UCSD-AML1 (cell line): ENCODE measurements around the gene BCL7B.
"Not testable (repeated sequence)": the region's sequence is repeated elsewhere in the genome, so short reads cannot be mapped to it uniquely, and the experiment has no call there.

Source experiments
- DNase-seq: peaks from one replicate; lab custom pipeline; 2025; ENCODE audit not compliant: unreplicated experiment; lab: John Stamatoyannopoulos, UW

Gene BCL7B

GRCh38 chr7:73504920-73505319, 52.6 kb downstream of the BCL7B start:
- no peak for DNase-seq

GRCh38 chr7:73504017-73504416, 53.5 kb downstream of the BCL7B start:
- no peak for DNase-seq

GRCh38 chr7:73503229-73503628, 54.3 kb downstream of the BCL7B start:
- no peak for DNase-seq

DNA sequence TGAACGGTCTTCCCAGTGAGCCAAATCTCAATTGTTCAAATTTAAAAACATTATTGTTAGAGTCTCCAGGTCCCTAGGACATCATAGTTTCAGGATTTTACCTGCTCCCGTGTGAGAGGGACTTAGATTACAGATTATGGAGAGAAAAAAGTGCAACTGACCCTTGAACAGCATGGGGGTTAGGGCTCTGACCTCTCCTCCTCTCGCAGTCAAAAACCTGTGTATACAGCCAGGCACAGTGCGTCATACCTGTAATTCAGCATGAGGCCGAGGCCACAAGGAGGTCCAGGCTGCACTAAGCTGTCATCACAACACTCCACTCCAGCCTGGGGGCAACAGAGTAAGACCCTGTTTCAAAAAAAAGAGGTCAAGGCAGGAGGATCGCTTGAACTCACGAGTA, 60.9 kb downstream of the BCL7B start:
- no peak for DNase-seq

DNA sequence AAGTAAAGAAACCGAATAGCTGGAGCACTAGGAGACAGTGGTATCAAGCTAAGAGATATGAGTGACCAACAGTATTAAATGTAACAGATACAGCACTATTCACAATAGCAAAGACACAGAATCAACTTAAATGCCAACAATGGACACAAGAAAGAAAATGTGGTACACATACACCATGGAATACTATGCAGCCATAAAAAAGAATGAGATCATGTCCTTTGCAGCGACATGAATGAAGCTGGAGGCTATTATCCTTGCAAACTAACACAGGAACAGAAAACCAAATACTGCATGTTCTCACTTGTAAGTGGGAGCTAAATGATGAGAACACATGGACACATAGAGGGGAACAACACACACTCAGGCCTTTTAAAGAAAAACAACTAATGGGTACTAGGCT, 62.0 kb downstream of the BCL7B start:
- DNase-seq, result not testable (repeated sequence)

DNA sequence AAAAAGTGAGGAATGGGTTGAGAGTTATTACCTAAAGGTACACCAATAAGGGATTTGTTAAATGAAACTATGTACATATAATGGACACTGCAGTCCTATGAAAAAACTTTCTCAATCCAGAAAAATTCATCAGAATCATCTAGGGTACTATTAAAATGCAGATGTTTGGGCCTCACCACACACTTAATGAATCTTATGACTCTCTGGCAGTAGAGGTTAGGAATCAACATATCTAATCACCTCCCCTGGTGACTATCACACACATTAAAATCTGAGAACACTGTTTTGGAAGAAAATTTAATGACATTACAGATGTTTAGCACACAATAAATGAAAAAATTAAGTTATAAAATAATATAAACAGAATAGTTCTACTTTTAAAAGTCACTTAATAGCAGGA, 67.5 kb downstream of the BCL7B start:
- DNase-seq, result no peak

DNA sequence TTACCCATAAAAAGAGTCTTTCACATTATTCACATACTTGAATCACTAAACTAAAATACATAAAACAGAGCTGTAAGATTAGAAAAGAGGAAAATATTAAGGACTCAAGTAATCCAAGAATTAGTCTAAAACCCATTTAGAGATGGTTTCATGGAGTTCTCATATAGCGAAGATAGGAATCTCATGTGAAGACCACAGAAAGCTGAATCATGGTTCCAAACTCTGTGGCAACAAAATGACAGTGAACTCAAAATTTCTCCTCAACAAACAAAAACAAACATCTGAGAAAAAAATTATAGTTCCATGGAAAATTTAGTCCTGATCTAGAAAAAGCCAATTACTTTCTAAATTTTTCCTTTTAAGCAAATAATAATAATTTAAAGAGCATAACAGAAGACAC, 70.0 kb downstream of the BCL7B start:
- DNase-seq, result no peak
